ENCODE data around the gene STAT6.

STAT6 gene

DNA sequence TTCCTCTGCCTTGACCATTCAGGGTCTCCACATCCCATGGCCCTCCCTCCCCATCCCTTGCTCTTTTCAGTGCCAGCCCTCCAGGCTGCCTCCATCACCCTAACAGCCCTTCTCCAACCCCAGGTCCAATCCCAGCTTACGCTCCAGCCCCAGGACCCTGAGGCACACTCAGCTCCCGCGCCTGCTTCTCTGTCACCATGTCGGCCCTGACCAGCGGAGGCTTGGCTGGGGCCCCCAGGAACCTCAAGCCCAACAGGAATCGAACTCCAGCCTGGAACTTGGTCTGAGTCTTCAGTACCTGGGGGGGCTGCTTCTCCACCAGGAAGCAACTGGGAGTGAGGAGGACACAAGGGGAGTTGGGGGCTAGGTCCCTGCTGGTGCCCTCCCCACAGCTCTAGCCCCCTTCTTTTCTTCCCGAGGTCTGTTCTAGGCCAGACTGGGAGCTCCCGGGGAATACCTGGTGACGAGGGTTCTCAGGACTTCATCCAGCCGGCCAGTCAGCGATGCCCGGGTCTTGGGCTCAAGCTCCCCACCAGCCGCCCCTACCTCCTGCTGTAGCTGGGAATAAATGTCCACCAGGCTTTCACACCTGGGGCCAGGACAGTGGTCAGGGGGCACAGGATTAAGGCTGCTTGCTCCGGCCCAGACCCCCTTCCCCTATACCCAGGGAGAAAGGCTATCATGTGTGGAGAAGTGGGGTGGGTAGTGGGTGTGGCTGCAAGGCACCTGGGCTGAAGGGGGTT, 6.0 kb downstream of the STAT6 start:
- DNase-seq = no peak

- DNase-seq = no peak
Observed at GRCh38 chr12:57104292-57104910, 6.8 kb downstream of the STAT6 start.

- no peak for DNase-seq
Observed at GRCh38 chr12:57103856-57104255, 7.3 kb downstream of the STAT6 start.

GRCh38 chr12:57101892-57102695, 9.1 kb downstream of the STAT6 start:
- DNase-seq = no peak

DNA sequence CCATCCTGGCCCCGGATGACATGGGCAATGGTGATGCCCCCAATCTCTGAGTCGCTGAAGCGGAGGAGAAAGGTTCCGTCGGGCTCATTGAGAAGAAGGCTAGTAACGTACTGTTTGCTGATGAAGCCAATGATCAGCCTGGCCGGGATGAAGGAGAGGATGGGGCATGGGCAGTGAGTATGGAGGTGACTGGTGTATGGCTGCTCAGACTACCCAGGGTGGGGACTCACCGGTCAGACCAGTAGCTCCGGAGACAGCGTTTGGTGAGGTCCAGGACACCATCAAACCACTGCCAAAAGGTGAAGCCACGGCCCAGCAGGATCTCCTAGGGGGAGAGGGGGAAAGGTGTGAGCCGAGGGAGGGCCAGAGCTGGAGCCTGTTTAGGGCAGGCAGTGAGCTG, 11.4 kb downstream of the STAT6 start:
- no peak for DNase-seq

DNA sequence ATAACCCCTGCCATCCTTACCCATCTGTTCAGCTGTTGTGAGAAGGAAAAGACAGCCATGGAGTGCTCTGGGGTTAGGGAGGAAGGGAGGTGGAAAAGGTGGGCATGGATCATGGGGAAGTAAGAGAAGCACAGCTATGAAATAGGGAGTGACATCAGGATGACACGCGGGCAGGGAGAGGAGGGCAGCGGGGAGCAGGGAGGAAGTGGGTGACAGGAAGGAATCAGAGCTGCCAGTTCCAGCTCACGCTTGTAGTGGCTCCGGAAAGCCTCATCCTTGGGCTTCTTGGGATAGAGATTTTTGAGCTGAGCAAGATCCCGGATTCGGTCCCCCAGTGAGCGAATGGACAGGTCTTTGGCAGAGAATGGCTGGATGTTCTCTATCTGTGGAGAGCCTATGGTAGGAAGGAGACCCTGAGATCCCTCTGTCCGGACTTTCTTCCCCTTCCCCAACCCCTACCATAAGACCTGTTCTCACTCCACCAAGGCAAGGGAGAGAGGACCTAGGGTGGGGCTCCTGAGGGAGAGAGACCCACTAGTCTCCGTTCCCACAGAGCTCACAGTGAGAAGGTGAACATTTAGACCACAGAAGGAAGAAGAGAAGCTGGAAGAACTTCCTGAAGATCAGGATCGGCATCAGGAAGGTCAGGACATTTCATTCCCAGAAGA, 12.0 kb downstream of the STAT6 start:
- no peak for DNase-seq

DNA sequence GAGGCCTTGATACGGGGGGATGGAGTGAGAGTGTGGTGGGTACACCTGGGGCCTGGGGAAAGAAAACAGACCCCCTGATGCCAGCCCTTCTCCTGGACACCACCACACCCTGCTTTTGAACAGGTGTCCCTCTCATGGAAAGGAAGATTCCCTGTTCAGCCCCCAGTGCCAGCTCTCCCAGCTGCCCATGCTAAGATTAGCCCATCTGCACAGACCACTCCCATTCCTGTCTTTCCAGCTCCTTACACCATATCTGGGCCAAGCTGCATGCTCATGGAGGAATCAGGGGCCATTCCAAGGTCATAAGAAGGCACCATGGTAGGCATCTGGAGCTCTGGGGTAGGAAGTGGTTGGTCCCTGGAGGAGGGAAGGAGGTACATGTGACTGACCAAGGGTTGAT, 12.6 kb downstream of the STAT6 start:
- no peak for DNase-seq

- no peak for DNase-seq
Observed at GRCh38 chr12:57097554-57097835, 13.7 kb downstream of the STAT6 start.

GRCh38 chr12:57096748-57097553, 14.2 kb downstream of the STAT6 start:
- no peak for DNase-seq

DNA sequence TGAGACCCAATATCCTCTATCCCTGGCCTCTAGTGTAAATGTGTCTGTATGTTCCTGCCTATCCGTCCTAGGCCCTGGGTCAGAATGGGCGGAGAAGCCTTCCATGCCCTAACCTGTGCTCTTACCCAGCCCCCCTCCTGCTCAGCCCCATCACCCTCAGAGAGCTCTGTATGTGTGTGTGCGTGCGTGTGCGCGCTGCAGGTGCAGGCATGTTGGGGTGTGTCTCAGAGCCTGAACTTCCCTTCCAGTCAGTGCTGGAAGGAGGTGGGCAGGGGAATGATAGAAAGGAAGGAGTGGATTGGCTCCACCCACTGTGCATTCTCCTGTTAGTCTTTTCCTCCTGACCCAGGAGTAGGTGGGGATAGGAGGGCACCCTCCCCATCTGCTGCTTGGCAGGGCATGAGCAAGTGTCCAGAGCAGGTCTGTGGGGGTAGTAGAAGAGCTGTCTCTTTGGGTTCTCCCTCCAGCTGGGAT, 15.0 kb downstream of the STAT6 start:
- peak in 27 of 56 donors; percentile 12 to 77 (median 44) for DNase-seq

DNA sequence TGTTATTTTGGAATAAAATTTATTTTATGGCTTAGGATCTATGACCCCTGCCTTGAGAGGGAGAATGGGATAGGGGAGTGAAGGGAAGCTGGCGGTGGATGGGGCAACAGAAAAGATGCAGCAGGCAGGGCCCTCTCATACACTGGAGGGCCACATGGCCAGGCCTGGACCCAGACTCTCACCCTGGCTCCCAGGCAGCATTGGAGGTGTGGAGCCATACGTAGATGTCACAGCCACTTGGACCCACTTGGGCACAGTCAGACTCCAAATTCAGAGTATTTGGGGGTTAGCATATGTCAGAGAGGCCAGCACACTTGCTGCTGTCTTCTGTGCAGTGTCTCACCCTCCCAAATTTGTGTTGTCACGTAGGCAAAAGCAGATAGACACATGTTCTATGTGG, 15.7 kb downstream of the STAT6 start:
- DNase-seq = no peak

- peak in 7 of 56 donors; percentile 41 to 64 (median 48) for DNase-seq
Observed at GRCh38 chr12:57094208-57095160, 16.7 kb downstream of the STAT6 start.

- peak in 29 of 56 donors; percentile 9 to 73 (median 33) for DNase-seq
Observed at GRCh38 chr12:57093415-57094207, 17.6 kb downstream of the STAT6 start.

DNA sequence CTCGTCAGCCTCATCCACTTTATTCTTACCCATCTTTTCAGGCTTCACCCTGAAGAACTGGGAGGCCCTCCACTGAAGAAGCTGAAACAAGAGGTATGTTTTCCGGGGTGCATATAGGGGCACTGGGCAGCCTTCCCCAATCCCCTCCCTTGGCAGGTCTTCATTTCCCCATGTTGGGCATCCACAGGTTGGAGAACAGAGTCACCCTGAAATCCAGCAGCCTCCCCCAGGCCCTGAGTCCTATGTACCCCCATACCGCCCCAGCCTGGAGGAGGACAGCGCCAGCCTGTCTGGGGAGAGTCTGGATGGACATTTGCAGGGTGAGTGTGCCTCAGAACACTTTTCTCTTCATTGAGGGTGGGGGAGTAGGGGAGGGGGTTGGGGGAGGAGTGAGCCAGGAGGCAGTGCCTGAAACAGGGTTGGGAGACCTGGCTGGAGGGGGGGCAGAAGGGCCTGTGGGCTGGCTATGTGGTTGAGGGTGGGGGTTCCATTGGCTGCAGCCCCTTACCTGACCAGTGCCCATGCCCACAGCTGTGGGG, 18.2 kb downstream of the STAT6 start:
- no peak for DNase-seq

DNA sequence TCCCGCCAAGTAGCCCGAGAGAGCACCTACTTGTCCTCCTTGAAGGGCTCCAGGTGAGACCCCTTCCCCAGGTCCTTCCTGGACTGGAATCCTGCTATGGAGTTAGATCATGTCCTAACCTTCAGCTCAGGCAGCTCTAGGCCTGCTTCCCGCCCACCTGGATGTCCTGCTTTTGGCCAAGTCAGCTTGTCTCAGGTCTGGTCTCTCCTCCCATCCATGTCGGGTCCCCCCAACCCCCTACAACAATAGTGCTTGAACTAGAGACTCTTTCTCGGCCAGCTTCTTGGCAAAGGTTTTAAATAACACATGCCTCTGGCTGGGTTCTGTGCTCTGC, 18.7 kb downstream of the STAT6 start:
- DNase-seq = peak in 1 of 56 donors; percentile 4

DNA sequence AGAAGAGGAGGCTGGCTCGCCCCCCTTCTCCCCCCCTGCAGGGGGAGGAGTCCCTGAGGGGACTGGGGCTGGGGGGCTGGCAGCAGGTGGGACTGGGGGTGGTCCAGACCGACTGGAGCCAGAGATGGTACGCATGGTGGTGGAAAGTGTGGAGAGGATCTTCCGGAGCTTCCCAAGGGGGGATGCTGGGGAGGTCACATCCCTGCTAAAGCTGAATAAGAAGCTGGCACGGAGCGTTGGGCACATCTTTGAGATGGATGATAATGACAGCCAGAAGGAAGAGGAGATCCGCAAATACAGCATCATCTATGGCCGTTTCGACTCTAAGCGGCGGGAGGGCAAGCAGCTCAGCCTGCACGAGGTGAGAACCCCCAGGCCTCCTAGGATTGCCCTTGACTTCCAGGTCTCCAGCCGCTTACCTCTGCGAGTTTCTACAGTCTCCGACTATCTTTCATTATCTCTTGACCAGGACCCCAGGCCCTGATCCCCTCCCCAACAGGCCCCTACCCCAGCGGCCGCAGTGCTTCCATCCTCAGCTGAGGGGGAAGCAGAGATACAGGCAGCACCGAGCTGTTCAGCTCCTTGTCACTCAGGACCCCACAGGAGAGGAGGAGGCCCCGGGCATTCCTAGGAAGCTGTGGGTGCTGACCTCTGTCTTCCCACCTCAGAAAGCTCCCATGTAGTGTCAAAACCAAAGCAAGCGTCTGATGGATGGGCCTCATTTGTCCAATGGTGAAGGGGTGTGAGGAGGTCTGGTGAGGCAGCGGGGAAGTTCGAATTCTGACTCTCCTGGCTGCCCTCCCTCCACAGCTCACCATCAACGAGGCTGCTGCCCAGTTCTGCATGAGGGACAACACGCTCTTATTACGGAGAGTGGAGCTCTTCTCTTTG, 19.3 kb downstream of the STAT6 start:
- DNase-seq = no peak

DNA sequence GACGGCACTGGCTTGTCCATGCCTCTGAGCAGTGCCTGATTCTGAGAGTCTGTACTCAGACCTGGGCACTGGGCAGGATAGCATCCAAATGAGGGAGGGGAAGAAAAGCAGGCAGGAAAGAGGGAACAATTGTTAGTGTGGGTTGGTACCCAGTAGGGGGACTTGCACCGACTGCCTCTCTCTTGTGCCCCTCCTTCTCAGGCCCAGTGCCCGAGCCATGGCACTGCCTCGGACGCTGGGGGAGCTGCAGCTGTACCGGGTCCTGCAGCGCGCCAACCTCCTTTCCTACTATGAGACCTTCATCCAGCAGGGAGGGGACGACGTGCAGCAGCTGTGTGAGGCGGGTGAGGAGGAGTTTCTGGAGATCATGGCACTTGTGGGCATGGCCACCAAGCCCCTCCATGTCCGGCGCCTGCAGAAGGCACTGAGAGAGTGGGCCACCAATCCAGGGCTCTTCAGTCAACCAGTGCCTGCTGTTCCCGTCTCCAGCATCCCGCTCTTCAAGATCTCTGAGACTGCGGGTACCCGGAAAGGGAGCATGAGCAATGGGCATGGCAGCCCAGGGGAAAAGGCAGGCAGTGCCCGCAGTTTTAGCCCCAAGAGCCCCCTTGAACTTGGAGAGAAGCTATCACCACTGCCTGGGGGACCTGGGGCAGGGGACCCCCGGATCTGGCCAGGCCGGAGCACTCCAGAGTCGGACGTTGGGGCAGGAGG, 20.1 kb downstream of the STAT6 start:
- DNase-seq = peak in 45 of 56 donors; percentile 7 to 79 (median 47)
